Activated CD8-positive, alpha-beta T cell treated with anti-CD3 and anti-CD28 coated beads, Interleukin-2, amount 10 ng/mL, durations not matched to agents 7 days and 5 days (primary cell): Measurements from ENCODE around the gene FGB. TPM values are rescaled to one million over a fixed set of nuclear protein-coding genes. Genes with fewer than 3 reads are reported as not detected.
"Not testable (repeated sequence)": the region's sequence is repeated elsewhere in the genome, so short reads cannot be mapped to it uniquely, and the experiment has no call there.

Source experiments
- ATAC-seq: fragments of 150-1000 bp; cut with Tn5 transposase; one replicate; pipeline ENCODE4 v1.10.0; 2021; ENCODE audit warnings: moderate library complexity
- CTCF ChIA-PET: fragments of 350-600 bp; sonication (Branson Sonifier 250); formaldehyde crosslinking; loops from one replicate; lab custom pipeline; 2021; ENCODE audit warnings: antibody characterized with exemption; lab: Charles Lee
- POLR2A ChIA-PET: fragments of 350-600 bp; sonication (Branson Sonifier 250); formaldehyde crosslinking; loops from one replicate; lab custom pipeline; 2021; ENCODE audit warnings: antibody characterized with exemption; lab: Charles Lee
- DNase-seq: peaks from one replicate; pipeline ENCODE4 v3.0.0-alpha.2; 2020
- H3K27ac Mint-ChIP-seq: one replicate; pipeline ENCODE4 v1.8.0; 2021; ENCODE audit warnings: mild to moderate bottlenecking, mixed read lengths
- H3K27me3 Mint-ChIP-seq: one replicate; pipeline ENCODE4 v1.8.0; 2021; ENCODE audit warnings: low read depth, mixed read lengths
- H3K36me3 Mint-ChIP-seq: one replicate; pipeline ENCODE4 v1.8.0; 2021; ENCODE audit warnings: low read depth, mixed read lengths
- H3K4me1 Mint-ChIP-seq: one replicate; pipeline ENCODE4 v1.8.0; 2021; ENCODE audit warnings: low read depth, mixed read lengths
- H3K4me3 Mint-ChIP-seq: one replicate; pipeline ENCODE4 v1.8.0; 2021; ENCODE audit warnings: mild to moderate bottlenecking, mixed read lengths
- H3K9me3 Mint-ChIP-seq: one replicate; pipeline ENCODE4 v1.8.0; 2022; ENCODE audit warnings: mixed read lengths; ENCODE audit not compliant: insufficient read depth
- total RNA-seq, 2 experiments: library from RNA; stranded (reverse); gene quantifications; one replicate each; pipeline ENCODE4 v1.2.3, GENCODE V29; 2021

FGB gene
- total RNA-seq, 2 experiments from 2014 or later = not detected

GRCh38 chr4:154586296-154587033 is 23.7 kb downstream of the FGB start:
- no peak overlapping the region for H3K27ac Mint-ChIP-seq
- ChIA-PET POLR2A (no interaction called here), CTCF (no interaction called here)
- H3K36me3 Mint-ChIP-seq = no peaks in the 10 kb centered on the region
- H3K4me3 Mint-ChIP-seq = no peak overlapping the region
- H3K9me3 Mint-ChIP-seq = no peaks in the 10 kb centered on the region
- ATAC-seq (no peak), DNase-seq (no peak)
- peaks cover 11% of the 10 kb centered on the region for H3K27me3 Mint-ChIP-seq
- no peaks in the 10 kb centered on the region for H3K4me1 Mint-ChIP-seq

- ATAC-seq (no peak), DNase-seq (no peak)
- CTCF ChIA-PET = interaction anchor here (1.1 to 1.4 kb wide), 2 partner anchors 29 to 31 kb away, joined by 3 to 4 read pairs; no protein-coding TSS in a partner anchor
- POLR2A ChIA-PET = no interaction called here
- Mint-ChIP-seq H3K4me3 (no peak overlapping the region), H3K36me3 (no peaks in the 10 kb centered on the region), H3K9me3 (no peaks in the 10 kb centered on the region), H3K4me1 (no peaks in the 10 kb centered on the region), H3K27me3 (peaks cover 6% of the 10 kb centered on the region), H3K27ac (no peak overlapping the region)
These were observed 25.4 kb downstream of the FGB start for GRCh38 chr4:154588198-154588597.

GRCh38 chr4:154589296-154590197 is 26.7 kb downstream of the FGB start:
- no peak overlapping the region for H3K4me3 Mint-ChIP-seq
- CTCF ChIA-PET = no interaction called here
- no peak overlapping the region for H3K27ac Mint-ChIP-seq
- DNase-seq = no peak
- POLR2A ChIA-PET = no interaction called here
- no peaks in the 10 kb centered on the region for H3K4me1 Mint-ChIP-seq
- no peaks in the 10 kb centered on the region for H3K9me3 Mint-ChIP-seq
- no peak for ATAC-seq
- peaks cover 13% of the 10 kb centered on the region for H3K27me3 Mint-ChIP-seq
- H3K36me3 Mint-ChIP-seq = no peaks in the 10 kb centered on the region

GRCh38 chr4:154590329-154591006 is 27.7 kb downstream of the FGB start, which contains the start of gene FGA:
Gene FGA, minus strand, starts transcription at chr4:154590742. Its CDS starts 55 bp downstream, at chr4:154590687.
- POLR2A ChIA-PET = no interaction called here
- CTCF ChIA-PET = no interaction called here
- no peak within 1 kb of the TSS for H3K4me3 Mint-ChIP-seq
- DNase-seq (no peak), ATAC-seq (no peak)
- H3K27ac Mint-ChIP-seq = no peak within 1 kb of the TSS
- no peaks in the 10 kb centered on the region for H3K4me1 Mint-ChIP-seq
- peaks cover 13% of the 10 kb centered on the region for H3K27me3 Mint-ChIP-seq
- H3K9me3 Mint-ChIP-seq = no peaks in the 10 kb centered on the region
- no peaks in the 10 kb centered on the region for H3K36me3 Mint-ChIP-seq

- ChIA-PET CTCF (interaction anchor here (0.9 kb wide), 1 partner anchor 33 kb away, joined by 3 read pairs; no protein-coding TSS in a partner anchor), POLR2A (interaction anchor here (1.1 kb wide), 1 partner anchor 42 kb away, joined by 3 read pairs; no protein-coding TSS in a partner anchor)
- no peaks in the 10 kb centered on the region for H3K36me3 Mint-ChIP-seq
- no peaks in the 10 kb centered on the region for H3K9me3 Mint-ChIP-seq
- H3K4me3 Mint-ChIP-seq = no peak overlapping the region
- DNase-seq (no peak), ATAC-seq (no peak)
- H3K4me1 Mint-ChIP-seq = no peaks in the 10 kb centered on the region
- no peak overlapping the region for H3K27ac Mint-ChIP-seq
- peaks cover 15% of the 10 kb centered on the region for H3K27me3 Mint-ChIP-seq
These were observed 29.1 kb downstream of the FGB start for GRCh38 chr4:154591890-154592289.

- H3K27ac Mint-ChIP-seq = no peak overlapping the region
- H3K4me3 Mint-ChIP-seq = no peak overlapping the region
- H3K9me3 Mint-ChIP-seq = no peaks in the 10 kb centered on the region
- ATAC-seq = no peak
- H3K36me3 Mint-ChIP-seq = no peaks in the 10 kb centered on the region
- H3K4me1 Mint-ChIP-seq = no peaks in the 10 kb centered on the region
- DNase-seq = no peak
- H3K27me3 Mint-ChIP-seq = peaks cover 17% of the 10 kb centered on the region
- POLR2A ChIA-PET = no interaction called here
- CTCF ChIA-PET = interaction anchor here (1.0 to 2.4 kb wide), 3 partner anchors 9 to 35 kb away, joined by 3 to 7 read pairs (median 7); no protein-coding TSS in a partner anchor
These were observed 31.1 kb downstream of the FGB start for GRCh38 chr4:154593868-154594267.

GRCh38 chr4:154594343-154594742 is 31.5 kb downstream of the FGB start:
- H3K36me3 Mint-ChIP-seq, ATAC-seq, H3K4me3 Mint-ChIP-seq, POLR2A ChIA-PET, H3K27ac Mint-ChIP-seq, H3K9me3 Mint-ChIP-seq, DNase-seq, H3K4me1 Mint-ChIP-seq: not testable (repeated sequence)
- peaks cover 17% of the 10 kb centered on the region for H3K27me3 Mint-ChIP-seq
- CTCF ChIA-PET = interaction anchor here (1.0 to 2.4 kb wide), 3 partner anchors 9 to 36 kb away, joined by 3 to 7 read pairs (median 7); no protein-coding TSS in a partner anchor

GRCh38 chr4:154595807-154596206 is 33.0 kb downstream of the FGB start:
- POLR2A ChIA-PET = no interaction called here
- DNase-seq = no peak

GRCh38 chr4:154597281-154597680 is 34.5 kb downstream of the FGB start:
- H3K27ac Mint-ChIP-seq, CTCF ChIA-PET, H3K9me3 Mint-ChIP-seq, H3K4me3 Mint-ChIP-seq, POLR2A ChIA-PET, H3K4me1 Mint-ChIP-seq, DNase-seq, ATAC-seq, H3K36me3 Mint-ChIP-seq: not testable (repeated sequence)
- H3K27me3 Mint-ChIP-seq = peaks cover 15% of the 10 kb centered on the region

More at GRCh38 chr4:154595807-154596206, 33.0 kb downstream of the FGB start:
- no peaks in the 10 kb centered on the region for H3K9me3 Mint-ChIP-seq
- H3K4me1 Mint-ChIP-seq = no peaks in the 10 kb centered on the region
- peaks cover 17% of the 10 kb centered on the region for H3K27me3 Mint-ChIP-seq
- CTCF ChIA-PET = interaction anchor here (2.4 kb wide), 1 partner anchor 37 kb away, joined by 7 read pairs; no protein-coding TSS in a partner anchor
- H3K4me3 Mint-ChIP-seq = no peak overlapping the region
- H3K36me3 Mint-ChIP-seq = no peaks in the 10 kb centered on the region
- no peak overlapping the region for H3K27ac Mint-ChIP-seq
- no peak for ATAC-seq

- Mint-ChIP-seq H3K4me1 (no peaks in the 10 kb centered on the region), H3K36me3 (no peaks in the 10 kb centered on the region), H3K27me3 (peaks cover 15% of the 10 kb centered on the region), H3K27ac (no peak overlapping the region), H3K9me3 (no peaks in the 10 kb centered on the region), H3K4me3 (no peak overlapping the region)
- ChIA-PET CTCF (interaction anchor here (1.2 kb wide), 2 partner anchors 21 to 39 kb away, joined by 3 to 4 read pairs; no protein-coding TSS in a partner anchor), POLR2A (no interaction called here)
- DNase-seq = no peak
- ATAC-seq = no peak
These were observed 35.3 kb downstream of the FGB start for GRCh38 chr4:154597798-154598774.
